ENCODE data around the gene MS4A4A. TPM values are rescaled to one million over a fixed set of nuclear protein-coding genes. Genes with fewer than 3 reads are reported as not detected.

The MS4A4A gene
- total RNA-seq (ENCODE audit: low replicate concordance): not detected in 2 replicates

GRCh38 chr11:60280412-60280811 lies at the start of gene MS4A4A:
Gene MS4A4A (plus strand): TSS chr11:60280666. CDS start chr11:60280676, 10 bp downstream.

DNA sequence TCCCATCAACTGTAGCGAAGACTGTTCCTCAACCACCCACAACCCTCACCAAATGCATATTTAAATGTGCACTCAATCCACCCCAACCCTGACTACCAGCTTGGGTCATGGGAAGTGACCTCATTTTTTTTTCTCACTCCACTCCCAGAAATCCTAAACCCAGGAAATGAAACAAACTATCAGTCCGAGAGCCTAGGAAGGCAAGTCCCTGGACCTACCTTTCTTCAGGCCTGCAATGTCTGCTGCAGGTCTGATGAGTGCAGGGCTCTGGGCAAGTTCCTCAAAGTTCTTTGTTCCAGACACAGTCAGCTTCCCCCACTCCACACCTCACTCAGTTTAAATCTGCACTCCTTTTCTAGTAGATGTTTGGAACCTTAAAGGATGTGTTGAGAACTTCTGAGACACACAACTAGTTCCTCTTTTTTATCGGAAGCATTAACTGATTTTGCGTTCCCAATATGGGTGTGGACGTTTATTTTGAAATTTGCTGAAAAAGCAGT lies 37.7 kb upstream of the MS4A4A start, which contains the start of gene MS4A4E:
MS4A4E (minus strand) TSS at position 398 of the 500 bp plus-strand sequence. CDS start 13,082 bp downstream, outside the sequence.

DNA sequence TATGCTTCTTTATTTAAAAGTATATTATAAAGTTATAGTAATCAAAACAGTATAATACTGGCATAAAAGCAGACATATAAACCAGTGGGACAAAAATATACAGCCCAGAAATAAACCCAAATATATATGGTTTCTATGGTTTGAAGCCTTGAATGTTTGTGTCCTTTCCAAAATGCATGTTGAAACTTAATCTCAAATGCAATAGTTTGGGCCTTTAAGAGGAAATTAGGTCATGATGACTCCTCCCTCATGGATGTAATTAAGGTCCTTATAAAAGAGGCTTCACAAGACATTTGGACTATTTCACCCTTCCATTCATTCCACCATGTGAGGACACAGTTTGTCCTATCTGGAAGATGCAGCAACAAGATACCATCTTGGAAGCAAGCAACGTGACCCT lies 46.5 kb downstream of the MS4A4A start, which contains the start of gene MS4A6E:
MS4A6E (plus strand) TSS at position 301 of the 400 bp plus-strand sequence. CDS start 7,641 bp downstream, outside the sequence.

Other genes with a start within 250 kb of the MS4A4A start
- gene OOSP2, start 240.3 kb upstream of the MS4A4A start, total RNA-seq (ENCODE audit: low replicate concordance): not detected in 2 replicates
- not detected in 2 replicates for gene MS4A3, start 224.0 kb upstream of the MS4A4A start, total RNA-seq (ENCODE audit: low replicate concordance)
- gene MS4A2, start 192.0 kb upstream of the MS4A4A start, total RNA-seq (ENCODE audit: low replicate concordance): not detected in 2 replicates
- gene MS4A6A, start 97.6 kb upstream of the MS4A4A start, total RNA-seq (ENCODE audit: low replicate concordance): not detected in 2 replicates
- gene MS4A4E, start 37.5 kb upstream of the MS4A4A start, total RNA-seq (ENCODE audit: low replicate concordance): not detected in 2 replicates
- not detected in 2 replicates for gene MS4A6E, start 46.6 kb downstream of the MS4A4A start, total RNA-seq (ENCODE audit: low replicate concordance)
- gene MS4A7, start 97.9 kb downstream of the MS4A4A start, total RNA-seq (ENCODE audit: low replicate concordance): not detected in 2 replicates
- not detected in 2 replicates for gene MS4A14, start 115.8 kb downstream of the MS4A4A start, total RNA-seq (ENCODE audit: low replicate concordance)
- not detected in 2 replicates for gene MS4A5, start 148.9 kb downstream of the MS4A4A start, total RNA-seq (ENCODE audit: low replicate concordance)
- not detected in 2 replicates for gene MS4A1, start 175.2 kb downstream of the MS4A4A start, total RNA-seq (ENCODE audit: low replicate concordance)
- gene MS4A12, start 212.1 kb downstream of the MS4A4A start, total RNA-seq (ENCODE audit: low replicate concordance): not detected in 2 replicates
- gene MS4A13, start 234.7 kb downstream of the MS4A4A start, total RNA-seq (ENCODE audit: low replicate concordance): not detected in 2 replicates

All from smooth muscle cell of the coronary artery (primary cell).